ENCODE measurements around the gene CTIF. TPM values are rescaled to one million over a fixed set of nuclear protein-coding genes. Genes with fewer than 3 reads are reported as not detected.

The CTIF gene
- polyA plus RNA-seq, 1 of the 3 experiments (the other 2 are of a cell fraction): 47.2 TPM

DNA sequence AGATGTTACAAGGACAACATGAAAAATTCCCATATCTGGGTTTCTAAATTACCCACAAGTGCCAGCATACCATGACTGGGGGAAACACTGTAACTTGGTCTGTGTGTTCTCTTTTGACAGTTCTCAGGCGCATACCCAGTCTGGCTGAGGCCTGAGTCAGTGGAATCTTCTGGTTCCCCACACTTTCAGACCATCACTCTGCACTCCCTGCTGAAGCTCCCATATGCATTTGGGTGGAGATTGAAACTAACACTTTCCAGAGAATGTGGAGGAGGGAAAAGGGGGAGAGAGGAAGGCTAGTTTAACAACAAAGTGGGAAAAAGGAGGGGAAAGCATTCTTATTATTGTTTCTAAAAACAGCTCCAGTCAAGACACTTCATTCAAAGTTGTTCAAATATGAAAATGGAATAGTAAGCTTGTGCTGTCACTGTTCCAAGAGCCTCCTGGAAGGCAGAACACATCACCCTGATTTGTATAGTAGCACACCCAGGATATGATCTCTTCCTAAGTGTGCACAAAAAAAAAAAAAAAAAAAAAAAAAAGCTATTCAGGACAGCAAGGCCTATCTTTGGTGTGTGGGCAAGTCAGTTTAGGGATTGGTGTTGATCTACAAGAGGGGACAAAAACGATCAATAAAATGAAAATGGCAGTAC, 48.1 kb upstream of the CTIF start:
- no peaks in the 10 kb centered on the region for H3K79me2 ChIP-seq (ENCODE audit: insufficient read depth)
- TF ChIP-seq RXRA (IDR thresholded peaks at IDR 0.05; ENCODE audit: borderline replicate concordance, low read depth) (no peak), NFIC (IDR thresholded peaks at IDR 0.05; ENCODE audit: borderline replicate concordance) (no peak), EZH2phosphoT487 (IDR thresholded peaks at IDR 0.05; ENCODE audit: borderline replicate concordance, low read depth) (no peak), YY1 (IDR thresholded peaks at IDR 0.05; ENCODE audit: low read depth) (no peak), TEAD4 (IDR thresholded peaks at IDR 0.05; ENCODE audit: borderline replicate concordance, insufficient read depth) (no peak), GATA2 (CRISPR knock-in tag; IDR thresholded peaks at IDR 0.05) (no peak), POLR2AphosphoS5 (IDR thresholded peaks at IDR 0.05; ENCODE audit: low read depth, low read length) (no peak), SMC3 (IDR thresholded peaks at IDR 0.05; ENCODE audit: low read depth, low read length) (no peak), IRF3 (IDR thresholded peaks at IDR 0.05; ENCODE audit: low read depth, low read length) (no peak), FOXM1 (IDR thresholded peaks at IDR 0.05; ENCODE audit: low read depth) (no peak), RFX5 (IDR thresholded peaks at IDR 0.05; ENCODE audit: low read length) (no peak), FOSL2 (IDR thresholded peaks at IDR 0.05; ENCODE audit: borderline replicate concordance, low read depth) (no peak), RAD21 (IDR thresholded peaks at IDR 0.05; ENCODE audit: low read length) (no peak), NRF1 (IDR thresholded peaks at IDR 0.05; ENCODE audit: low read depth, low read length) (no peak), CTCF (IDR thresholded peaks at IDR 0.05) (no peak), PBX3 (IDR thresholded peaks at IDR 0.05) (no peak), SIN3A (IDR thresholded peaks at IDR 0.05; ENCODE audit: borderline replicate concordance, low read depth, low read length) (no peak)
- TF ChIP-seq, protein P1, sequence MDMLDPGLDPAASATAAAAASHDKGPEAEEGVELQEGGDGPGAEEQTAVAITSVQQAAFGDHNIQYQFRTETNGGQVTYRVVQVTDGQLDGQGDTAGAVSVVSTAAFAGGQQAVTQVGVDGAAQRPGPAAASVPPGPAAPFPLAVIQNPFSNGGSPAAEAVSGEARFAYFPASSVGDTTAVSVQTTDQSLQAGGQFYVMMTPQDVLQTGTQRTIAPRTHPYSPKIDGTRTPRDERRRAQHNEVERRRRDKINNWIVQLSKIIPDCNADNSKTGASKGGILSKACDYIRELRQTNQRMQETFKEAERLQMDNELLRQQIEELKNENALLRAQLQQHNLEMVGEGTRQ (IDR thresholded peaks at IDR 0.05; ENCODE audit: borderline replicate concordance, low read depth, low read length): no peak
- H3K4me1 ChIP-seq (ENCODE audit: control insufficient read depth in 1 of 2, insufficient read depth in 2 of 2, low read depth in 1 of 2, low read length in 1 of 2): peaks cover 0 to 8% of the 10 kb centered on the region in 2 experiments; a peak in 2 of 4 replicates
- ChIA-PET CTCF (interaction anchor here (0.6 to 1.5 kb wide), 2 partner anchors 174 to 910 kb away, joined by 4 to 7 read pairs; no protein-coding TSS in a partner anchor), POLR2A (no interaction called here)
- 67% methylated on average over 2 of the region's 2 CpGs for WGBS (ENCODE audit: low lambda C conversion rate)
- H3K27me3 ChIP-seq (ENCODE audit: insufficient read depth): no peaks in the 10 kb centered on the region
- peaks cover 3% of the 10 kb centered on the region for H3F3A ChIP-seq (replicated peaks; ENCODE audit: insufficient read depth)
- no peaks in the 10 kb centered on the region for H3K36me3 ChIP-seq (replicated peaks in 1 of 2; ENCODE audit: control insufficient read depth in 1 of 2, insufficient read depth in 2 of 2, low read length in 1 of 2)
- H3K9me3 ChIP-seq: no peaks in the 10 kb centered on the region
- H3K27ac ChIP-seq (ENCODE audit: low read depth in 2 of 2, low read length in 1 of 2): no peak overlapping the region; a peak in 1 of 4 replicates
- H3K4me2 ChIP-seq: 0 out of 2 replicates have a peak overlapping the region, but pooled peaks have one; percentile 11
- H2AFZ ChIP-seq (ENCODE audit: low read depth): no peak overlapping the region
- H3K4me3 ChIP-seq (ENCODE audit: low read depth in 2 of 2, low read length in 1 of 2): no peak overlapping the region
- H4K20me1 ChIP-seq (ENCODE audit: insufficient read depth): no peaks in the 10 kb centered on the region
- no peak for DNase-seq
- no peak overlapping the region for H3K9ac ChIP-seq
- no peaks in the 10 kb centered on the region for H3K9me2 ChIP-seq

Measured in SK-N-SH (cell line).